GM19025 (cell line): ENCODE results near the gene E2F4.

Experiments used
- ATAC-seq: cut with Tn5 transposase; IDR thresholded peaks from one replicate; pipeline ENCODE4 v1.9.1; 2021; ENCODE audit warnings: mild to moderate bottlenecking, low read depth, moderate library complexity; ENCODE audit not compliant: unreplicated experiment

The E2F4 gene

DNA sequence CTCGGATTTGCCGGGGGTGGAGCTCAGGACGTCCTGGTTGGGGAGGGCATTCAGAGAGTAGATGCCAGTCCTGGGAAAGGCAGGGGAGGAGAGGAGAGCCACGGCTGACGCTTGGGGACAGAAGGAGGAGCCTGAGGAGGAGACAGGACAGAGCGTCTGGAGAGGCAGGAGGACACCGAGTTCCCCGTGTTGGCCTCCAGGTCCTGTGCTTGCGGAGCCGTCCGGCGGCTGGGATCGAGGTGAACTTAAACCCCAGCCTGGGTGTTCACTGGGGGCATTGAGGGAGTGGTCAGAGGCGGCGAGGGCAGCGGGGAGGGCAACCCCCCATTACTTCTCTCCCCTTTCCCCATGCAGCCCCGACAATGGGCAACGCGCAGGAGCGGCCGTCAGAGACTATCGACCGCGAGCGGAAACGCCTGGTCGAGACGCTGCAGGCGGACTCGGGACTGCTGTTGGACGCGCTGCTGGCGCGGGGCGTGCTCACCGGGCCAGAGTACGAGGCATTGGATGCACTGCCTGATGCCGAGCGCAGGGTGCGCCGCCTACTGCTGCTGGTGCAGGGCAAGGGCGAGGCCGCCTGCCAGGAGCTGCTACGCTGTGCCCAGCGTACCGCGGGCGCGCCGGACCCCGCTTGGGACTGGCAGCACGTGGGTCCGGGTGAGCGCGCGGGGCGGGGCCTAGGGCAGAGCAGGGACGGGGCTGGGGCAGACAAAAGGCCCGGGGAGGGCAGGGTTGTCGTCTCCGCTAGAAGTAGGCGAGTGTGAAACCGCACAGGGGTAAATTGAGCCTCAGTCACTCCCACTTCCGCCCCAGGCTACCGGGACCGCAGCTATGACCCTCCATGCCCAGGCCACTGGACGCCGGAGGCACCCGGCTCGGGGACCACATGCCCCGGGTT lies 17.9 kb upstream of the E2F4 start:
- peak; percentile 39 for ATAC-seq

GRCh38 chr16:67174706-67175231 lies 17.2 kb upstream of the E2F4 start:
- ATAC-seq: no peak

- no peak for ATAC-seq
These were observed 15.3 kb upstream of the E2F4 start for GRCh38 chr16:67176662-67177061.

DNA sequence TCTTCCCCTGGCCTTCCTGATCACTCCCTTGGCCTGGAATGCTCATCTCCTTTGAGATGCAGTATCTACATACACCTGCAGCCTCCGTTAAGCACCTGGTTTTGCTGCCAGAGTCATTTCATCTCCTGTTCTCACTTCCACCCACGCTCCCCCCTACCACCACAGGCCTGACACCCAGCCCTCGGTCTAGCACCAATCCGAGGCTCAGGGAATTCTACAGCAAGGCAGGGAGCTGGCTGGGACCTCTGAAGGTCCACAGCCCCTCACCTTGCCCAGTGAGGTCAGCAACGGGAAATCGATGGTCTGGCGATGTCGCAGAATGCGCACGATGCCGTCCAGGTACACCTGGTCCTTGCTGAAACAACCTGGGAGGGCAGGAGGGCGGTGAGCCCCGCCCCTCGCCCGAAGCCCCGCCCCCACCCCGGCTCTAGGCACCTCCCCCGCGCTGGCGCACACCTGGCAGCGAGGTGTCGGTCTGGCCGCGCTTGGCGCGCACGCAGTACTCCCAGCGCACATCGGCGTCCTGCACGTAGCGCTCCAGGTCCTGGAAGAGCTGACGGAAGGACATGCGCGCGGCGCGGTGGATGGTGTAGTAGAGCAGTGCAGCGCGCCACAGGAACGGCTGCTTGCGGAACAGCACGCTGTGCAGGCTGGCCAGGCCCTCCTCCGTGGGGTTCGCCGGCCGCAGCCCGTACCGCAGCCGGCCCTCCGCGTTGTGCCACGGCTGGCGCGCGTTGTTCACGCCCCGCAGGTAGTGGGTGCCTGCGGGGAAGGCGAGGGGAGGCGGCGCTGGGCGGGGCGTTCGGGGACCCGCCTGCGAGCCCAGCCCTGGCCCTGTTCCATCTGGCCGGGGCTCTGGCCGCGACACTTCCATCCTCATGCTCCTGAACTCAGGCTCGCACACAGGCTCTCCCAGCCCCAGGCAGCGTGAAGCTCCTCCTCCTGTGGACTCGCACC lies 13.9 kb upstream of the E2F4 start:
- ATAC-seq: no peak

- no peak for ATAC-seq
These were observed 12.4 kb upstream of the E2F4 start for GRCh38 chr16:67179421-67180080.

GRCh38 chr16:67180166-67180565 lies 11.8 kb upstream of the E2F4 start:
- ATAC-seq: no peak

GRCh38 chr16:67181346-67181745 lies 10.6 kb upstream of the E2F4 start:
- no peak for ATAC-seq

GRCh38 chr16:67182288-67182687 lies 9.7 kb upstream of the E2F4 start:
- ATAC-seq: no peak

DNA sequence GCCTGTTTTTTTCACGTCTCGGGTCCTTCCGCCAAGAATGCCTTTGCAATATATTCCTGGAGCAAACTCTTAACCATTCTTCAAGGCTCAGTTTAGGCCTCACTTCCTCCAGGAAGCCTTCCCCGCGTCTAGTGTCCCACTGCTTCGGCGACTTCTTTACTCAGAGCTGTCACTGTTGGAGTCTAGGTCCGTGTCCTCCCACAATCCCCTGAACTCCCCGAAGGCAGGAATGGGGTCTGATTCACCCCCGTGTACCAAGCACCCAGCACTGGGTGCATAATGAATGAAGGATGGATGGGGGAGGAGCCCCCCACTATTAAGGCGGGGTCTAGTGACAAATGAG lies 8.7 kb upstream of the E2F4 start:
- no peak for ATAC-seq

- peak; percentile 92 for ATAC-seq
These were observed 8.1 kb upstream of the E2F4 start, which contains the start of gene MATCAP1 for GRCh38 chr16:67183627-67184452. Gene MATCAP1, minus strand, starts transcription at chr16:67183963. Its CDS starts 3,353 bp downstream, at chr16:67180610.

- ATAC-seq: no peak
These were observed 7.4 kb upstream of the E2F4 start for GRCh38 chr16:67184453-67184994.

DNA sequence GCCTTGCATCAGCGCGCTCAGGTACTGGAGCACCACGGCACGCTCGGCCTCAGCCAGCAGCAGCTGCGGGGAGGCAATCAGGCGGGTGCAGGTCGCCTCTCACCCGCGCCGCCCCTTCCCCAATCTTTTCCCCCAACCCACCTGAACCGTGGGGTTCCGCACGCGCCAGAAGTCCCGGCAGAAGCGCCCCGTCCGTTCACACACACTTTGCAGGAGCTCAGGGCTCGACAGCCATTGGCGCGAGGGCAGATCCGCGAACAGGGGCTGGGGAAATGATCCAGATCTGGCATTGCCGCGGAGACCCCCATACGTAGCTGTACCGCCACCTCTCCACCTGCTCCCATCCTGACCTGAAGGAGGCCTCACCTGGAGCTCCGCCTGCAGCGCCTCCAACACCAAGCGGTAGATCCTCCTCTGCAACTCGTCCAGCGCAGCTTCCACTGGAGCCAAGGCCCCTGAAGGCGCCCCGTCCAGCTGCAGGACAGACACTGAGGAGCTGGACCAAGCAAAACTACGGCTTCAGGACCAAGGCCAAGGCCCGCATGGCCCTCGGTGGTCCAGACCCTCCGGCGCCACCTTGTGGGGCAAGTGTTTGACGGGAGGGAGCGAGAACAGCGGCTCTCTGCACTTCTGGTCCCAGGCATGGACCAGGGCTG lies 6.8 kb upstream of the E2F4 start:
- ATAC-seq: no peak

DNA sequence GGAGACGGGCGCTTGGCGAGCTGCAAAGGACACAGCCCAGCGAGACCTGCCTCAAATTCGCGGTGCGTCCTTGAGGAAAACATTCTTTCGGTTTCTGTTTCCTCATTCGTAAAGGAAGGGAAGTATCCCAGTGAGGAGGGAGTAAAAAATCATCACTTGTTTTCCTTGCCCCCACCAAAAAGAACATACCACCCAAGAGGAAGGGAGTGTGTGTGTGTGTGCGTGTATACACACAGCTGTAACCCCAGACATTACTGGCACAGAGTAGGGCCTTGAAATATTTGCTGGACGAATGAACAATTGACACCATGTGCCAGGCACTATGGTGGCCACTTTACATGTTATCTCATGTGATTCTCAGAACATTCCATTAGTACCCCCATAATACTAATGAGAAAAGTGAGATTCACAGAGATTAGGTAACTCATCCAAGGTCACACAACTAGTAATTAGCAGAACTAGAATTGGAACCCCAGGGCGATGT lies 6.3 kb upstream of the E2F4 start:
- ATAC-seq: no peak

GRCh38 chr16:67186550-67186950 lies 5.4 kb upstream of the E2F4 start:
- no peak for ATAC-seq

DNA sequence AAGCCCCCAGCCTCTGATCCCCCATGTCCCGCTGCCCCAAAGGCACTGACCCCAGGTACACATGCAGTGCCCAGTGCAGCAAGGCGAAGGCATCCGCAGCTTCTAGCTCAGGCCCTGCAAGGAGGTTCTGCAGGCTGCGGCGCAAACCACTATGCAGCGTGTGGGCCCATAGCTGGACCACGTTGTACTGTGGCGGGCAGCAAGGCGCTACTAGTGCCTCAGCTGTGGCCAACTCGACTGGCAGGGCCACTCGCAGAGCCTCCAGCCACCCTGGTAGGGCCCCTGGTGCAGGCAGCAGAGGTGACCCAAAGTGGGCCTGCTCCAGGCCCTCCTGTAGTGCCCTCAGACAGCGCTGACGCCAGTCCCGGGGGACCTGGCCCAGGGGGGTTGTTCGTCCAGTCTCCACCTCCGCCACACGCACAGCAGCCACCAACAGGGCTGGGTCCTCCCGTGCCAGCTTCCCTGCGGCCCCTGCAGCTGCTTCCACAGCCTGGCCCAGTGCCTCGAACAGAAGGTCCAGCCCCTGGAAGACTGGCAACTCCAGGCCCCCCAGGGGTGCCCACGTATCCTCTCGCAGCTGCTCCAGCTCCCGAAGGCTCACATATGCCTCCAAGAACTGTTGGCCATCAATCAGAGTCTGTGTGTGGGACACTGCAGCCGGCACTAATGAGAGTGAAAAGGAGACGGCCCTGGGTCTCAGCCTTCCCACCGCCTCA lies 4.6 kb upstream of the E2F4 start:
- no peak for ATAC-seq

DNA sequence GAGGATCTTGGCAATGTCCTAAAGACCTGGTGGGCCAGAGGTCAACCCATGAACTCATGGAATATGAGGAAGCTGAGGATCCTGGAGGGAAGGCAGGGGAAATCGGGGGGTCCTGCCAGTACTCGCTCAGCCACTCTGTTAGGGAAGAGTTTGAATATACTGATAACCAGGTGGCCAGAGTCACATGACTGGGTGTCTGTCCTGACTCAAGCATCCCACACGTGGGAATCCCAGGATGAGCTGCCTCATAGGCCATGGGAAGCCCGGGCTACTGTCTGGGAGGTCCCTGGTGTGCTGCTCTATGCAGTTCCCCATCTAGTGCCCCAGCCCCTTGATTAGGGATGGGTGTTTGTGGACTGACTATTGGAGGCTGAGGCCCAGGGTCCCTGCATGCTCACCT lies 3.6 kb upstream of the E2F4 start:
- no peak for ATAC-seq

DNA sequence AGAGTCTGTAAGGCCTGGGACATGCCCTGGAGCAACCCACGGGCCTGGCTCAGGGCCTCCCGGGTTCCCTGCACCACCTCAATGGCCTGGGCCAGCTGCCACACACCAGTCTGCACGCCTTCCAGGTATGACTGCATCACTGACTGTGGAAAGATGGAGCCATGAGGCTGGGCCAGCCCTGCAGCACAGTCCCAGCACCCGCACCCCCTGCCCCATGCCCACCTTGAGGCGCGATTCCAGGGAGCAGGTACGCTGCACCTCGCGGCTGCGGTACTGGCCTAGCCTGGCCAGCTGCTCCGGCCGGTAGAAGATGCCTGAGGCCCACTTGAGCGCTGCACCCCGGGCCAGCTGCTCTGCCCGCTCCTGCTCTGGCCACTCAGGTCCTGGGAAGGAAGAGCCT lies 3.2 kb upstream of the E2F4 start:
- no peak for ATAC-seq

DNA sequence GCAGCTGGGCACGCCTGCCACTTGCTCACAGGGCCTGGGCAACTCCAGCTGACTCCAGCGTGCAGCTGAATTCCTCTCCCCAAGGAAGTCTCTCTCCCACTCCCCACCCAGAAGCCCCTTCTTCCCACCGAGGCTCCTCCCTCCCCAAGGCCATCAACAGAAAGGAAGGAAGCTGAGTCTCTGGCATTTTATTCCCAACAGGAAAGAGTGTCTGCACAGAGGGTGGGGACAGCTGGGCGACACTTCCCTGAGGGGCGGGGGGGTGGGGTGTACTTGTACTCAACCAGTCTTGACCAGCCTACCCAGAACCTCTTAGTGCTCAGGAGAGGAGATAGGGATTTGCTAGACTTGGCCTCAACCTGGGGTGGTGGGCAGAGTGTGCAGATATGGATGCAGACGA lies 1.9 kb upstream of the E2F4 start, which contains the start of gene EXOC3L1:
TSS of gene EXOC3L1 (minus strand) at position 96 of the 400 bp plus-strand sequence. CDS start 460 bp downstream, outside the sequence.
- ATAC-seq: no peak
